Regular cardiac myocyte (primary cell): ENCODE results near the gene HAUS2. TPM values are rescaled to one million over a fixed set of nuclear protein-coding genes. Genes with fewer than 3 reads are reported as not detected.

Source experiments
- total RNA-seq: library from RNA; depleted of rRNA; stranded (reverse); fragments of >200 nt; gene quantifications from 2 replicates; pipeline ENCODE4 v1.2.3, GENCODE V29; 2014

The HAUS2 gene
- 36.4 and 40.6 TPM in 2 replicates for total RNA-seq

GRCh38 chr15:42548249-42549031 lies at the start of gene HAUS2, which contains the start of gene LRRC57:
TSS of gene HAUS2 (plus strand) at chr15:42548838. CDS start at chr15:42548873, 35 bp downstream.
TSS of gene LRRC57 (minus strand) at chr15:42548793. CDS start at chr15:42548434, 359 bp downstream.

GRCh38 chr15:42575188-42576039 lies 26.8 kb downstream of the HAUS2 start, which contains the start of gene STARD9:
TSS of gene STARD9 (plus strand) at chr15:42575606. CDS start at chr15:42575716, 110 bp downstream.

Other genes starting within 250 kb of the HAUS2 start
- 0.77 and 2.0 TPM in 2 replicates for gene CAPN3, start 189.3 kb upstream of the HAUS2 start, total RNA-seq
- gene ZNF106, start 57.7 kb upstream of the HAUS2 start, total RNA-seq = 59.2 and 73.6 TPM in 2 replicates
- gene SNAP23, start 53.2 kb upstream of the HAUS2 start, total RNA-seq = 110 and 164 TPM in 2 replicates
- 14.6 and 20.0 TPM in 2 replicates for gene LRRC57, start within 50 bp of the HAUS2 start, total RNA-seq
- gene STARD9, start 26.8 kb downstream of the HAUS2 start, total RNA-seq = 1.7 and 3.9 TPM in 2 replicates
- gene CDAN1, start 188.3 kb downstream of the HAUS2 start, total RNA-seq = 7.9 and 10.4 TPM in 2 replicates